MM.1S (cell line): ENCODE results near the gene BCL2L1.

Experiments
- CTCF ChIP-seq: fragments of 300-600 bp; sonication (generic); IDR thresholded peaks from 2 replicates; pipeline ENCODE4 v1.5.1; 2016; ENCODE audit warnings: antibody characterized with exemption, low read length, mixed read lengths
- EZH2 ChIP-seq: fragments of 300-600 bp; sonication (generic); optimal IDR thresholded peaks from 2 replicates; pipeline ENCODE3; 2017; ENCODE audit warnings: low read depth, mild to moderate bottlenecking, antibody characterized with exemption, low read length, mixed read lengths
- EZH2phosphoT487 ChIP-seq: fragments of 300-600 bp; sonication (generic); IDR thresholded peaks from 2 replicates; pipeline ENCODE4 v1.6.1; 2018; ENCODE audit warnings: antibody characterized with exemption, low read length

- TF ChIP-seq CTCF (no peak), EZH2phosphoT487 (no peak), EZH2 (no peak)
Measured at GRCh38 chr20:31641391-31641790, 81.3 kb downstream of the BCL2L1 start.
